HepG2 (cell line): ENCODE results near the gene RBM19. TPM values are rescaled to one million over a fixed set of nuclear protein-coding genes. Genes with fewer than 3 reads are reported as not detected.

Experiments used
- ADNP ChIP-seq: sonication (generic); formaldehyde crosslinking; IDR thresholded peaks from 2 replicates; pipeline ENCODE4 v1.4.0; 2020; ENCODE audit warnings: missing genetic modification reagents
- ATF7-NPFF ChIP-seq: sonication (generic); formaldehyde crosslinking; IDR thresholded peaks from 2 replicates; pipeline ENCODE4 v1.8.1; 2023; ENCODE audit warnings: mild to moderate bottlenecking, low read depth, missing genetic modification reagents, moderate library complexity
- CBFB ChIP-seq: sonication (generic); formaldehyde crosslinking; IDR thresholded peaks from 2 replicates; pipeline ENCODE4 v1.4.0; 2020; ENCODE audit warnings: missing genetic modification reagents
- CHD2 ChIP-seq: IDR thresholded peaks from 2 replicates; pipeline ENCODE4 v1.6.1; 2011; ENCODE audit warnings: low read depth, low read length, improper control_type of control experiment
- EHMT2 ChIP-seq: fragments of 200-600 bp; sonication (generic); IDR thresholded peaks from 2 replicates; pipeline ENCODE4 v1.7.0; 2017; ENCODE audit warnings: antibody characterized with exemption, low read depth, low read length, borderline replicate concordance
- ETS1 ChIP-seq: sonication (generic); formaldehyde crosslinking; IDR thresholded peaks from 2 replicates; pipeline ENCODE4 v1.4.0; 2020; ENCODE audit warnings: missing genetic modification reagents
- GLMP ChIP-seq: sonication (generic); formaldehyde crosslinking; IDR thresholded peaks from 2 replicates; pipeline ENCODE4 v1.9.0; 2021; ENCODE audit warnings: missing genetic modification reagents, mild to moderate bottlenecking, borderline replicate concordance
- HES4 ChIP-seq: sonication (generic); formaldehyde crosslinking; IDR thresholded peaks from 2 replicates; pipeline ENCODE4 v1.9.0; 2021; ENCODE audit warnings: mild to moderate bottlenecking, missing genetic modification reagents, borderline replicate concordance
- JDP2 ChIP-seq: sonication (generic); formaldehyde crosslinking; IDR thresholded peaks from 2 replicates; pipeline ENCODE4 v1.8.1; 2022; ENCODE audit warnings: missing genetic modification reagents, borderline replicate concordance
- NR3C1 ChIP-seq: sonication (generic); formaldehyde crosslinking; IDR thresholded peaks from 2 replicates; pipeline ENCODE4 v1.4.0; 2020; ENCODE audit warnings: missing genetic modification reagents
- SOX13 ChIP-seq, 3 experiments: fragments of 450-650 bp in 1 of 3; sonication (generic) in 1 of 3; formaldehyde crosslinking in 1 of 3; IDR thresholded peaks in 2 of 3; conservative IDR thresholded peaks in 1 of 3; 2 replicates each; pipeline versions ENCODE4 v1.5.0 to v1.6.1; 2016 to 2020; ENCODE audit warnings: antibody characterized with exemption in 1 of 3, mild to moderate bottlenecking in 1 of 3, missing compliant biosample characterization in 1 of 3, missing genetic modification reagents in 1 of 3, moderate library complexity in 1 of 3
- SOX6 ChIP-seq, 2 experiments: fragments of 450-650 bp in 1 of 2; sonication (generic) in 1 of 2; formaldehyde crosslinking in 1 of 2; IDR thresholded peaks; 2 replicates each; pipeline versions ENCODE4 v1.4.0 to v1.6.1; 2017 to 2020; ENCODE audit warnings: antibody characterized with exemption in 1 of 2, mild to moderate bottlenecking in 1 of 2, missing genetic modification reagents in 1 of 2
- SP4 ChIP-seq: sonication (generic); formaldehyde crosslinking; IDR thresholded peaks from 2 replicates; pipeline ENCODE4 v1.8.1; 2023; ENCODE audit warnings: mild to moderate bottlenecking, missing genetic modification reagents
- U2AF2 ChIP-seq: fragments of 200-400 bp; formaldehyde crosslinking; IDR thresholded peaks from 2 replicates; pipeline ENCODE4 v1.6.1; 2017; ENCODE audit warnings: low read depth, mild to moderate bottlenecking, low read length
- ZFP36L1 ChIP-seq: sonication (generic); formaldehyde crosslinking; IDR thresholded peaks from 2 replicates; pipeline ENCODE4 v1.8.0; 2022; ENCODE audit warnings: mild to moderate bottlenecking, missing genetic modification reagents, moderate library complexity
- ZNF256 ChIP-seq: sonication (generic); formaldehyde crosslinking; conservative IDR thresholded peaks from 2 replicates; pipeline ENCODE4 v1.4.0; 2020; ENCODE audit warnings: missing genetic modification reagents
- ZNF335 ChIP-seq: sonication (generic); formaldehyde crosslinking; IDR thresholded peaks from 2 replicates; pipeline ENCODE4 v1.4.0; 2020; ENCODE audit warnings: missing genetic modification reagents
- ZNF33A ChIP-seq: sonication (generic); formaldehyde crosslinking; IDR thresholded peaks from 2 replicates; pipeline ENCODE4 v1.5.1; 2020; ENCODE audit warnings: missing genetic modification reagents, mild to moderate bottlenecking, moderate library complexity, borderline replicate concordance
- ZNF446 ChIP-seq: sonication (generic); formaldehyde crosslinking; IDR thresholded peaks from 2 replicates; pipeline ENCODE4 v1.5.0; 2020; ENCODE audit warnings: mild to moderate bottlenecking, missing genetic modification reagents
- ZNF530 ChIP-seq: sonication (generic); formaldehyde crosslinking; IDR thresholded peaks from 2 replicates; pipeline ENCODE4 v1.5.0; 2020; ENCODE audit warnings: low read depth, mild to moderate bottlenecking, missing genetic modification reagents
- ZNF841 ChIP-seq: sonication (generic); formaldehyde crosslinking; IDR thresholded peaks from 2 replicates; pipeline ENCODE4 v1.8.1; 2023; ENCODE audit warnings: missing genetic modification reagents, borderline replicate concordance
- ZZZ3 ChIP-seq: sonication (generic); formaldehyde crosslinking; IDR thresholded peaks from 2 replicates; pipeline ENCODE4 v1.4.0; 2020; ENCODE audit warnings: missing genetic modification reagents, mild to moderate bottlenecking, borderline replicate concordance
- polyA plus RNA-seq, 8 experiments: library from polyadenylated mRNA; depleted of rRNA in 3 of 8; stranded (reverse) in 7 of 8; unstranded in 1 of 8; fragments of >200 nt; fragmentation: Illumina TruSeq in 4 of 8; extraction: Trizol in 4 of 8; gene quantifications; 2 replicates each; pipeline versions ENCODE4 v1.2.1 to v1.2.3, GENCODE V29; 2011 to 2016; ENCODE audit warnings: low read depth in 4 of 8, missing spikeins in 1 of 8, mixed read lengths in 1 of 8; ENCODE audit not compliant: insufficient read depth in 1 of 8
- total RNA-seq, 5 experiments: library from RNA; depleted of rRNA; stranded (reverse); fragments of >200 nt; fragmentation: Illumina TruSeq; extraction: Trizol; gene quantifications; 2 replicates each; pipeline ENCODE4 v1.2.3, GENCODE V29; 2016; ENCODE audit warnings: low read depth in 1 of 5
- TF ChIP-seq, protein P1 (sequence below): sonication (generic); formaldehyde crosslinking; IDR thresholded peaks from 2 replicates; pipeline ENCODE4 v1.5.1; 2020; ENCODE audit warnings: missing genetic modification reagents, mild to moderate bottlenecking, borderline replicate concordance
- TF ChIP-seq, protein P2 (sequence below): sonication (generic); formaldehyde crosslinking; IDR thresholded peaks from 2 replicates; pipeline ENCODE4 v1.5.0; 2020; ENCODE audit warnings: mild to moderate bottlenecking, missing genetic modification reagents

The RBM19 gene
- total and polyA plus RNA-seq, 2 of the 13 experiments (the other 11 are each of a cell fraction or from before 2014, with no cell fraction given) = 19.3 to 32.2 TPM

- TF ChIP-seq SOX13 (IDR thresholded peaks at IDR 0.05) (no peak), SOX13 (CRISPR knock-in tag; conservative IDR thresholded peaks at IDR 0.05 in 1 of 2, IDR thresholded peaks at IDR 0.05 in 1 of 2) (peak in 1 of 2 experiments; percentile 34; a peak in 2 of 4 replicates), CBFB (no peak), GLMP (CRISPR knock-in tag) (no peak), NR3C1 (CRISPR knock-in tag) (no peak), ZZZ3 (peak; percentile 34; the same call in 1 of the 2 replicates), U2AF2 (peak; percentile 27; the same call in 1 of the 2 replicates), SP4 (CRISPR knock-in tag) (peak; percentile 78; the same call in 1 of the 2 replicates), ZNF256 (no peak), ADNP (no peak), ATF7-NPFF (CRISPR knock-in tag) (no peak), ZNF841 (CRISPR knock-in tag) (no peak), ZNF335 (no peak), JDP2 (no peak), ETS1 (CRISPR knock-in tag) (no peak), EHMT2 (peak; percentile 82; the same call in 1 of the 2 replicates), ZNF33A (CRISPR knock-in tag) (no peak), ZNF446 (CRISPR knock-in tag) (no peak), CHD2 (no peak), ZFP36L1 (CRISPR knock-in tag) (no peak), SOX6 (IDR thresholded peaks at IDR 0.05) (no peak), SOX6 (CRISPR knock-in tag; IDR thresholded peaks at IDR 0.05) (0 out of 2 replicates have a peak, but pooled peaks have one; percentile 44), HES4 (no peak), ZNF530 (CRISPR knock-in tag) (no peak)
- TF ChIP-seq, protein P1, sequence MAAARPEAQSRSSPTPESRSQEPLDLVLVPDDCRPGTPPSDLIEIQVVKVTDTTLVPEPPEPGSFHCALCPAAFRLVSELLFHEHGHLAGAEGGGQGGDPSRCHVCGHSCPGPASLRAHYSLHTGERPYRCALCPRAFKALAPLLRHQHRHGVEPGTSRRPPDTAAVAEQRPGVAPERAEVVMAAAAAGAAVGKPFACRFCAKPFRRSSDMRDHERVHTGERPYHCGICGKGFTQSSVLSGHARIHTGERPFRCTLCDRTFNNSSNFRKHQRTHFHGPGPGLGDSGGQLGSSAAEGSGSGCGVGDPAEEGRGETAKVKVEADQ (CRISPR knock-in tag) = peak; percentile 49; the same call in 1 of the 2 replicates
- TF ChIP-seq, protein P2, sequence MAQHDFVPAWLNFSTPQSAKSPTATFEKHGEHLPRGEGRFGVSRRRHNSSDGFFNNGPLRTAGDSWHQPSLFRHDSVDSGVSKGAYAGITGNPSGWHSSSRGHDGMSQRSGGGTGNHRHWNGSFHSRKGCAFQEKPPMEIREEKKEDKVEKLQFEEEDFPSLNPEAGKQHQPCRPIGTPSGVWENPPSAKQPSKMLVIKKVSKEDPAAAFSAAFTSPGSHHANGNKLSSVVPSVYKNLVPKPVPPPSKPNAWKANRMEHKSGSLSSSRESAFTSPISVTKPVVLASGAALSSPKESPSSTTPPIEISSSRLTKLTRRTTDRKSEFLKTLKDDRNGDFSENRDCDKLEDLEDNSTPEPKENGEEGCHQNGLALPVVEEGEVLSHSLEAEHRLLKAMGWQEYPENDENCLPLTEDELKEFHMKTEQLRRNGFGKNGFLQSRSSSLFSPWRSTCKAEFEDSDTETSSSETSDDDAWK = no peak
These were observed at the start of gene RBM19 (continued) for GRCh38 chr12:113965951-113966797.
